SU-DHL-6 (cell line): ENCODE data around the gene CAPSL.

Experiments used
- EZH2phosphoT487 ChIP-seq: fragments of 200-600 bp; sonication (generic), shearing (Covaris generic); conservative IDR thresholded peaks from 2 replicates; pipeline ENCODE4 v1.6.1; 2018; ENCODE audit warnings: mild to moderate bottlenecking, antibody characterized with exemption, low read length, moderate library complexity, mixed read lengths
- TF ChIP-seq, protein P1 (sequence below): fragments of 200-600 bp; sonication (generic); IDR thresholded peaks from one replicate; pipeline ENCODE4 v1.5.1; 2017; ENCODE audit warnings: antibody characterized with exemption, mild to moderate bottlenecking, low read length, moderate library complexity; ENCODE audit not compliant: insufficient read depth, poor library complexity, severe bottlenecking

DNA sequence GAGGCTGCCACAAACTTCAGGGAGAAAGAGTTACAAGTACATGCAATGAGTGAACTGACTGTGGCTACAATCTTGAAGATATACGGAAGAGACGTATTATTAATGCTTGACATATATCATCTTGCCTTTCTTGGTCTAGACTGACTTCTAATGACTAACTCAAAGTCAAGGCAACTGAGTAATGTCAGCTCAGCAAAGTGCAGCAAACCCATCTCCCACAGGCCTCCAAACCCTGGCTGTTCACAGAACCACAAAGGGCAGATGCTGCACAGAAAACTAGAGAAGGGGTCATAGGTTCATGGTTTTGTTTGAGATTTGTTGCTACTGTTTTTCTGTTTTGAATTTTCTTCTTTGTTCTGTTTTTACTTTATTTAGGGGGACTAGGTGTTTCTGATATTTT is 60.8 kb downstream of the CAPSL start:
- TF ChIP-seq, protein P1, sequence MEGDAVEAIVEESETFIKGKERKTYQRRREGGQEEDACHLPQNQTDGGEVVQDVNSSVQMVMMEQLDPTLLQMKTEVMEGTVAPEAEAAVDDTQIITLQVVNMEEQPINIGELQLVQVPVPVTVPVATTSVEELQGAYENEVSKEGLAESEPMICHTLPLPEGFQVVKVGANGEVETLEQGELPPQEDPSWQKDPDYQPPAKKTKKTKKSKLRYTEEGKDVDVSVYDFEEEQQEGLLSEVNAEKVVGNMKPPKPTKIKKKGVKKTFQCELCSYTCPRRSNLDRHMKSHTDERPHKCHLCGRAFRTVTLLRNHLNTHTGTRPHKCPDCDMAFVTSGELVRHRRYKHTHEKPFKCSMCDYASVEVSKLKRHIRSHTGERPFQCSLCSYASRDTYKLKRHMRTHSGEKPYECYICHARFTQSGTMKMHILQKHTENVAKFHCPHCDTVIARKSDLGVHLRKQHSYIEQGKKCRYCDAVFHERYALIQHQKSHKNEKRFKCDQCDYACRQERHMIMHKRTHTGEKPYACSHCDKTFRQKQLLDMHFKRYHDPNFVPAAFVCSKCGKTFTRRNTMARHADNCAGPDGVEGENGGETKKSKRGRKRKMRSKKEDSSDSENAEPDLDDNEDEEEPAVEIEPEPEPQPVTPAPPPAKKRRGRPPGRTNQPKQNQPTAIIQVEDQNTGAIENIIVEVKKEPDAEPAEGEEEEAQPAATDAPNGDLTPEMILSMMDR, result no peak
- no peak for TF ChIP-seq EZH2phosphoT487
